HG03095 (cell line): ENCODE results near the gene PPM1M.
"Not testable (repeated sequence)": the region's sequence is repeated elsewhere in the genome, so short reads cannot be mapped to it uniquely, and the experiment has no call there.

Source experiments
- ATAC-seq: cut with Tn5 transposase; IDR thresholded peaks from one replicate; pipeline ENCODE4 v1.9.1; 2021; ENCODE audit warnings: moderate library complexity; ENCODE audit not compliant: unreplicated experiment

The PPM1M gene

DNA sequence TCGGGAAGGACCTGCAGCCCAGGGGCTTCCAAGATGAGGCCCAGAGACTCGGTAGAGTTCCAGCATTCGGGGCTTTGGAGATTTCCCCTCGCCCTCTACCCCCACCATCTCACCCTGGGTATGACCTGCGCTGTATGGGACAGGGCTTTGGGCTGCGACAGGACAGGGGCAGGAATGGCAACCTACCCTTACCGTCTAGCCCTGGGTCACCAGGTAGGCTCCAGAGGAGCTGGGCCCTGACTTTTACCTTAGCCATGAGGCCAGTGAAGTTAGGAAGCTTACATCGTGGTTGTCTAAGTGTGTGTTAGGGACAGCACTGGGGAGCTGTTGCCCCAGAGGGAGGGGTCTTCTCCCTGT, 683 bp downstream of the PPM1M start:
- no peak for ATAC-seq

DNA sequence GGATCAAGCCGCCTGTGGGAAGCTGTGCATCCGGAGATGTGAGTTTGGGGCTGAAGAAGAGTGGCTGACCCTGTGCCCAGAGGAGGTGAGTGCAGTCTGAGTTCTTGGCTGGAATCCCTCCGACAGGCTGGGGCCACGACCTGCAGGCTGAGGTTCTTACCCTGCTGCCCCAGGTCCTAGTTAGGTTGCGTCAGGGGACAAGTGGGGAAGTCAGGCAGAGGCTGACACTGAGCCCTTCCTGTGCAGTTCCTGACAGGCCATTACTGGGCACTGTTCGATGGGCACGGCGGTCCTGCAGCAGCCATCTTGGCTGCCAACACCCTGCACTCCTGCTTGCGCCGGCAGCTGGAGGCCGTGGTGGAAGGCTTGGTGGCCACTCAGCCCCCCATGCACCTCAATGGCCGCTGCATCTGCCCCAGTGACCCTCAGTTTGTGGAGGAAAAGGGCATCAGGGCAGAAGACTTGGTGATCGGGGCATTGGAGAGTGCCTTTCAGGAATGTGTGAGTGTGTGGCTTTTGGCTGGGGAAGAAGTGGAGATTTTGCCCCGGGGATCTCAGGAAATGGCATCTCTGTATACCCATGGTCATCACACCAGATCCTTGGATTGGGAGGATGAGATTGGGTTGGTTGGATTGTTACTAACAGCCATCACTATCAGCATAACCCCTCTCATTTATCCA, 1.3 kb downstream of the PPM1M start:
- ATAC-seq, result no peak

DNA sequence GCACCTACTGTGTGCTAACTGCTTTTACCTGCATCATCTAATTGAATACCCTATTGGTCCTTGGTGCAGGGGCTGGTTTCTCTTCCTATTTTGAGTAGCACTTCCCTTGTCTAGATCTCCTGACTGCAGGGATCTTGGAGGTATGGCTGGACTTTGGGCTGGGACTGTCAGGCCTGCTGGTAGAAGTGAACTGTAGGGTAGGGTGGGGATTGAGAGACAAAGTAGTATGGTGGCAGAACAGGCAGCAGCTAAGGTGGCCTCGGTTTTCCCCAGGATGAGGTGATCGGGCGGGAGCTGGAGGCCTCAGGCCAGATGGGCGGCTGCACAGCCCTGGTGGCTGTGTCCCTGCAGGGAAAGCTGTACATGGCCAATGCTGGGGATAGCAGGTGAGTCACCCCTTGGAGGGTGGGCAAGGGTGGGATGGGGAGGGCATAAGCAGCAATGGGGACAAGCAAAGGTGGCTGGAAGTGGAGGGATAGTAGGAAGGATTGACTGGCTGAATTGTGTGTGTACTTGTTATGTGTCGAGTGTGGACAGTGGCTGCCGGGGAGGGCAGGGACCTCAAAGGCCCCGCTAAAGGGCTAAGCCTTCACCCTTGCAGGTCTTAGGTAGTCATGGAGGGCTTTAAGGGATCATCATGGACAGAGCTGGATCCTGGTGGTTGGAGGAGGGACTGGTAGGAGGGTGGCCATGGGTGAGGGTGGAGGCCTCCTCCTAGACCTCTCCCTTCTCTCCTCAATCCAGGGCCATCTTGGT, 2.0 kb downstream of the PPM1M start:
- no peak for ATAC-seq

DNA sequence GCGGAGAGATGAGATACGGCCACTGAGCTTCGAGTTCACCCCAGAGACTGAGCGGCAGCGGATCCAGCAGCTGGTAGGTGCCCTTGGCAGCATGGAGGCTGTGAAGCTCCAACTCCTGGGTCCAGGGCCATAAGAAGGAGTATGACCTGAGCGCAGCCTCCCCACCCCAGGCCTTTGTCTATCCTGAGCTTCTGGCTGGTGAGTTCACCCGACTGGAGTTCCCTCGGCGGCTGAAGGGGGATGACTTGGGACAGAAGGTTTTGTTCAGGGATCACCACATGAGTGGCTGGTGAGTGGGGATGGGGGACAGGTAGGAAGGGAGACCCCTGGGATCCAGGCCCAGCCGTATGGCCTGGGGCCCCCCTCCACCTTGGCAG, 2.6 kb downstream of the PPM1M start:
- no peak for ATAC-seq

DNA sequence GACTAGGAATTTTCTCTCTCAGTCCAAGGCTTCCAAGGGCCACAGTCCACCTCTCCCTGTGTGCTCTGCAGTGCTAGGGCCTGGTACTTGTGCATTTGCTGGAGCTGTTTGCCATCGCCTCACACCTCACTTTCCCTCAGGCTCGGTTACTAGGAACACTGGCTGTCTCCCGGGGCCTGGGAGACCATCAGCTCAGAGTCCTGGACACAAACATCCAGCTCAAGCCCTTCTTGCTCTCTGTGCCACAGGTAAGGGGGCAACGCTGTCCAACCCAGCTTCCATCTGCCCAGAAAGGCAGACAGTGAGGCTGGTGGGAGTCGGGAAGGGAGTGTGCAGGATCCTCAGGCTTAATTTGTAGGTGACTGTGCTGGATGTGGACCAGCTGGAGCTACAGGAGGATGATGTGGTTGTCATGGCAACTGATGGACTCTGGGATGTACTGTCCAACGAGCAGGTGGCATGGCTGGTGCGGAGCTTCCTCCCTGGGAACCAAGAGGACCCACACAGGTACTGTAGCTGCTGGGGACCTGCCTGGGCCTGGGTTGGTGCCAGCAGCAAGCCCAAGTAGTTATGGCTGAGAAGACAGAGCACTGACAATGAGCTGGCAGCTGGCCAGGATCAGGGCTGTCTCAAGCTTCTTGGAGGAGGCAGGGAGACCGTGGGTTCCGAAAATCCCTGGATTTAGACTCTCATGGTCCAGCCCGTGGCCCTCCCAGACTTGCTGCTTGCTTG, 3.4 kb downstream of the PPM1M start:
- no peak for ATAC-seq

DNA sequence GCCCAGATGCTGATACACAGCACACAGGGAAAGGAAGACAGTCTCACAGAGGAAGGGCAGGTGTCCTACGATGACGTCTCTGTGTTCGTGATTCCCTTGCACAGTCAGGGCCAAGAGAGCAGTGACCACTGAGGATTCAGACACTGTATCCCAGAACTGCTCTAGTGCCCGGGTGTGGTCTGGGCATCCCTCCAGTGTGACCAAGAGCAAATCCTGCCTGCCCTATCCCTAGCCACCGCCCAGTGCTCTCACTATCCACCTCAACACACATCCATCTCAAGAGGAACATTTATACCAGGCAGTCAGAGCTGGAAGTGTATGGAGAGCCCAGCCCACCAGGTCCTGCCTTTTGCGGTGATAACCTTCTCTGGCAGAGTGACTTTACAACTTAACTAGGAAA, 4.1 kb downstream of the PPM1M start:
- no peak for ATAC-seq

DNA sequence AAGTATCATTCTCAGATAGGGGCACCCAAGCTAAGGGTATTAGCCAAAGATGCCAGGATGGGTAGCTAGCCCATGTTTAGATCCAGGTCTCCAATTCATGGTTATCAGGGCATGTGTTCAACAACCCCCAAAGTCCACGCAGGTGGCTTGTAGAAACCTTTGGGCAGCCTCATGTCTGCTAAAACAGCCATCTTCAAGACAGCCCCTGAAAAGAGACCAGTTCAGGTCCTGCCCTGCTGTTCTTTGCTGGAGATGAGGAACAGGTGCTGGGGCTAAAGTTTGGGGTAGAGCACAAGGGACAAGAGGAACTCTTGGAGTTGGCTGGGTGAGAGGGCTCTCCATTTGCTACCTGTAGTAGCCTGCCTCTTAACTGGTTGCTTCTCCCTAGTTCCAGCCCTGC, 4.6 kb downstream of the PPM1M start:
- no peak for ATAC-seq

DNA sequence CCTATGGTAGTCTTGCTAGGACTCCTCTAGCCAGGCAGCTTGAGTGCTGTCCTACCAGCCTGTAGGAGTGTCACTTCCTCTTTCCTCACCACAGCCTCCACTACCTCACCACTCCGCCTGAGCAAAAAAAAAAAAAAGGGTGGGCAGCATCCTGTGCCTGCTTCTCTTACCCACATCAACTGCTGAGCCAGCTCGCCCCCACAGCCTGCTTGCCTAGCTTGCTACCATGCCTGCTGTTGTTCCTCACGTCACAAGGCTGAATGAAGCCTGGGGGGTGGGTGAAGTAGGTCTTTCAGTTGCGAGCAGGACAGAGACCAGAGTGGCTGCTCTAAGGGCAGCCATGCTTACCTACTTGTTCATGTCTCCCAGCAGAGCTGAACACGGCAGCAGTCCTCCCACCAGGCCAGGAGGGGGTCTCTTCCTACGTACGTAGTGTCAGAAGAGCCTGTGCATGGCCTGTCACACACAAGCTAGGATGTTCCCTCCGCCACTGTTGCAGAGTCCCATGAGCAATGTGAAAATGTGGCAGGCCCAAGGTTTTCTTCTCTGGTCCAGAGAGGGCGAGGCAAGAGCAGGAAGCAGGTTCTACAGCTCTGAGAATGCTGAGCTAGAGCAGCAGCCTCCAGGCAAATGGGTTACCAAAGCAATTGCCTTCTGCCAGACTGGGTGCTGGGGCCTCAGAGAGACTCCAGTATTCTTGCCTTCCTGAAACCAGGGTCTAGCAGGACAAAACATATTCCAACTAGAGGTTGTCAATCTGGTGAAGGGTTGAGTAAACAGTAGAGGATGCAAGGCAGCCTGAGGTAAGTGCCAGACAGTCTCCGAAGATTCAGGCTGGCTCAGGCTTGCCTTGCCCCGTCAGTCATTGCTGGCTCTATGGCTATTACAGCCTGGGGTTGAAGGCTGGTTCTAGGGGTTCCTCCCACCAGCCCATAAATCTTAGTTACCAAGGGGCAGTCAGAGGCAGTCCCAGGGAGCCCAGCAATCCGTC, 8.1 kb downstream of the PPM1M start:
- peak; percentile 80 for ATAC-seq

DNA sequence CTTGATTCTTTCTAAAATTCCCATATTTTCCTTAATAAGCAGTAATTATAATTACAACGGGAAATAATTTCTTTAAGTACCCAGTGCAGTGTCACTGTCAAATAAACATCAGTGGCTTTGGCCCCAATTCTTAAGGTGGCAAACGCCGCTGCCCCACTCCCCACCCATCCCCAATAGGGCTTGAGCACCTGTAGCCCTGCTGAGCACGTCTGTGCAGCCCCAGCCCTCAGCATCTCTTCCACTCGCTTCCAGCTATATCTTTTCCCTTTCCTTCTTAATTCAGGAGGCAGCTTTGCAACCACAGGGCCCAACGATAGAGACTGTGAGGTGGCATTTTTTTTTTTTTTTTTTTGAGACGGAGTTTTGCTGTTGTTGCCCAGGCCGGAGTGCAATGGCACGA, 9.0 kb downstream of the PPM1M start:
- no peak for ATAC-seq

DNA sequence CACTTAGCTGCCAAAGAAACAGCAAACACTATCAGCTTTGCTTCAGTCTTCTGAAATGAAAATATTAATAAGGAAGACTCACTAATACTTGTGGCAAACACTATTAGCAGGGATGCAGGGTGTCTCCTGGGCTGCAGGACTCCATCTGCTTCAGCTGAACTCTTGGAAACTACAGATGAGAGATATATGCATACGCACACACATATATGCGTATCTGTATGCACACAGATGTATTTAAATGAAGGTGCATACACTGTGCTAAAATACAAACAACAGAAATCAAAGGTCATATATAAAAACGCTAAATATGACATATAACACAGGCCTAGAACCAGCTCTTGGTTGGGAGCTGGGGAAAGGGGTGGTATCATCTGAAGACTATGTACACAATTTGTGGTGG, 10.6 kb downstream of the PPM1M start:
- ATAC-seq, result no peak

DNA sequence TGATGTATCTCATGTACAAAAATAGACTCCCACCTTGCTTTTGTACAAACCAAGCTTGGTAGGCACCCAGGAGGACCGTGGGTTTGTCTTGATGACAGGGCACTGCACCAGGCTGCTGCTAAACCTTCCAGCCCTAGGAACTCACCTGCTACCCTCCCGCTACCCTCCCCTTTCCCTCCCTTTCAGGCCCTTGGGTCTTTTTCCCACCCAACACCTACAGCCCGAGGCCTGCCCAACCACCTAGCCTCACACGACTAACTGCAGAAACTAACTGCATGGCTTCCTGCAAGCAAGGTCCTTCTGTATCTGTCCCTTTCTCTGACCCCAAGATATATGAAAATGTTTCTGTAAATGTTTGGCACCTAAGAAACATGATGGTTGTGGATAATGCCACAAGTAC, 11.1 kb downstream of the PPM1M start:
- no peak for ATAC-seq

DNA sequence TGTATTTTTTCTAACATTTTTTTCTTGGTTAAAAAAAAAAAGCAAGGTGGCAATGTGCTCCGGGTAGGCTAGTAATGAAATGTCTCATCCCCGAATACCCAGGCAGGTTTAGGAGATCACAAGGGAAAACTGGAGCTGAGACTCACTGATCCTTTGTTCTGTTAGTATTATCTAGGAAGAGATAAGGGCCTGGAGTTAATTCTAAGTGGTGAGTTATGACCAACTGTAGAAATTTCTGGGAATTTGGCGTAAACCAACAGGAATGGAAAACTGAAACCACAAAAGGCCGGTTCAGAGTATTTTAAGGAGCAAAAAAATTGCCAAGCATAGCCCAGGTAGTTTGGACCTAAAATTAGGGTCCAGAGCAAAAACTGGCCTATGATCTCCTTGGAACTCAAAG, 12.4 kb downstream of the PPM1M start:
- no peak for ATAC-seq

DNA sequence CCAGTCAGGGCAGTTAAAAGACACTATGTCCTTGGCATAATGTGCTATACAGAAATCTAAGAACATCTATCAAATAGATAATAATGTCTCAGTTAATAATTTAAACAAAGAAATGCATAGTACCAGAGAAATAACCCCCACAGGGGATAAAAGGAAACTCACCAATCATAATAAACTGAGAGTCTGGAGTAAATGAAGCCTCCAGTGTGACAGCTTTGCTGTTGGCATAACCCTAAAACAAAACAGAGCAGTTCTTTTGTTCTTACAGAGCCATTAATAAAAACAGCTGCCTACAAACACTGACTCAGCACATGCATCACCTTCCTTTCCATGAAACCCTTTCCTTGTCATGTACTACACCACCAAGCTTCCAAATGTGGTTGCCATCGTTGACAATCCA, 13.5 kb downstream of the PPM1M start:
- no peak for ATAC-seq

DNA sequence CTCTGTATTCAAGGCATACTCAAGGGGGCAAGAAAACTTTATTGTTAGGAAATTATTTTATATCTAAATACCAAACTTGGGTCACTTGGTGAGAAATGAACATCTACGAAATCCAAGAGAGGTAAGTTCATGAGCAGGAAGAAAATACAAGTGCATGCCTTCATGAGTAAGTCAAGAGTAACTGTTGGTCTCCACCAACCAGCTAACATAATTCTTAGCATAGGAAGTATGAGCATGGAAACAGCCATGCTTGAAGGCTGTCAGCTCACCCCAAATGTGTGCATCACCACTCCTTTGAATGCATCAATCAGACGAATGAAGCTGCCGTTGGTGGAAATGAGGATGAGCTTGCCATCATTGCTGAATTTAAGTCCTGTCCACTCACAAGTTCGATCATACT, 13.9 kb downstream of the PPM1M start:
- no peak for ATAC-seq

DNA sequence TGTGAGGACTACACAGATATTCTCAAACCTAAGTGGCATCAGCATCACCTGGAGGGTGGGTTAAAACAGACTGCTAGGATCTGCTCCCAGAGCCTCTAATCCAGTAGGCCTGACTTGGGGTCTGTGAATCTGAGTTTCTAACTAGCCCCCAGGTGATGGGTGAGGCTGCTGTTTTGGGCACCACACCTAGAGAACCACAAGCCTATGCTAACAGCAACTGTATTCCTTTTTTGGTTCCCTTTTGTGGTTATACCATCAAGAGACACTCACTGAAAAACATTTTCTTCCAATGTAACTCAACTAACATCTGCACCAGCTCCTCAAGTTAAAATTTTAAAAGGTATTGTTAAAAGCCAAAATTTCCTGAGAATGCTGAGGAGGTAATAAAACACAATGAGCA, 16.9 kb downstream of the PPM1M start:
- ATAC-seq, result no peak

DNA sequence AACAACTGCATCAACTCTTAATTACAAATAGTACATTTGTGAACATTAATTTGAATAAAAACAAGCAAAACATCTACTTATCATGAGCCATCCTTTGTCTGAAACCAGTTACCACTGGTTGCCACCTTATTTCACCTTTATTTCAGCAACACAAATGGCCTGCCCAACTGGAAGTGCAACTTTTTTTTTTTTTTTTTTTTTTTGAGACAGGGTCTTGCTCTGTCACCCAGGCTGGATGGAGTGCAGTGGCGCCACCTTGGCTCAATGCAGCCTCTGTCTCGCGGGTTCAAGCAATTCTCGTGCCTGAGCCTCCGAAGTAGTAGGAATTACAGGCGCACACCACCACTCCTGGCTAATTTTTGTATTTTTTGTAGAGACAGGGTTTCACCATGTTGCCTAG, 19.8 kb downstream of the PPM1M start:
- no peak for ATAC-seq

DNA sequence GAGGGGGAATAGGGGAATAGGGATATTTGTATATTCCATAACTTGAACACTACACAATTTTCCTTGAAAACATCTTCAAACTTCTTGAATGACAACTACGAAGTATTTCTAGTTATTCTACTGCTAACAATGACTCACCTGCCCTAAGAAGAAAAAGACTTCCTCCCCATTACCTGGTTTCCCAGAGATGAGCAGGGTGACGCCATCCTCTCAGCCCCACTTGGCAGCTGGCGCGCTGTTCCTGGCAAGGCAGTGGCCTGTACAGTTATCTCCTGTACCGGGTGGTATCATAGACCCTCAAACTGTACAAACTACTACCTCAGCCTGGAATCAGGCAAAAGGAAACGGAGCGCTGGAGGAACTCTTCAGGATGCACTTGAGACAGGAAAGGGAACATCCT, 22.5 kb downstream of the PPM1M start:
- no peak for ATAC-seq

DNA sequence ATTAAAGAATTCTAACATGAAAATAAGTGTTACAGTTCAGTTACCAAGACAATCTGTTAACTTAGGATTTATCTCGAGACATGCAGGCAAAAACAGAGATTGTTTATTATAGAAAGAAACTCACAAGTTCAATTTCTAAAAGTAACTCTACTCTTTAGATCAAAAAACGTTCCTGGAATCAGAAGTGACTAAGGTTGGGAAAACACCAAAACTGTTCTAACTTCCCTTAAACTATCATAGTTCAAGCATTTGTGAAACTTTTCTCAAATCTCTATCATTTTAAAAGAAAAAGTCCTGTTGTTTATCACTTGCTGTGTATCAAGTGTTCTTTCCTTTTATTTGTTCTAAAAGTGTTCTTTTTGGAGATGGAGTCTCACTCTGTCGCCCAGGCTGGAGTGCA, 24.2 kb downstream of the PPM1M start:
- no peak for ATAC-seq

DNA sequence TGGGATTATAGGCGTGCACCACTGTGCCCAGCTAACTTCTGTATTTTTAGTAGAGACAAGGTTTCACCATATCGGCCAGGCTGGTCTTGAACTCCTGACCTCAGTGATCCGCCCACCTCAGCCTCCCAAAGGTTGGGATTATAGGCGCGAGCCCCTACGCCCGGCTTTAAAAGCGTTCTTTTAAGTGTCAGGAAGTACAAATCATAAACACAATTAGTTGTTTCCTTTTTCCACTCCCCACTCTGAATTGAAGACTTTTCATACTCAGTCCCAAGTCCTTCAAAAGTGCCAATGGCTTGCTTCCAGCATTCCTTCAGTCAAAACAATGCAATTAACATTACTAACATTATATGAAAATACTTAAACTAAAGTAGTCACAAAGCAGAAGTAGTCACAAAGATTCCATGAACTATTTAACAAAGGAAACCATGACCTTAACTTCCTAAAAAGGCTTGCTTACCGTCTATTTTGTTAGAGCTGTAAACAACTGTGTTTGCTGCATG, 24.7 kb downstream of the PPM1M start:
- no peak for ATAC-seq

DNA sequence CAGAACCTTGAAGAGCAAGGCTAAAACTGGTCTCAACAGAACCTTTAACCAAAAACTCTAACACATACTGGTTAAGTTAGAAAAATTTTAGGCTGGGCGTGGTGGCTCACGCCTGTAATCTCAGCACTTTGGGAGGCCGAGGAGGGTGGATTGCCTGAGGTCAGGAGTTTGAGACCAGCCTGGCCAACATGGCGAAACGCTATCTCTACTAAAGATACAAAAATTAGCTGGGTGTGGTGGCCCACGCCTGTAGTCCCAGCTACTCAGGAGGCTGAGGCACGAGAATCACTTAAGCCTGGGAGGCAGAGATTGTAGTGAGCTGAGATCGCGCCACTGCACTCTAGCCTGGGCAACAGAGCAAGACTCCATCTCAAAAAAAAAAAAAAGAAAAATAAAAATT, 26.6 kb downstream of the PPM1M start:
- ATAC-seq, result not testable (repeated sequence)

DNA sequence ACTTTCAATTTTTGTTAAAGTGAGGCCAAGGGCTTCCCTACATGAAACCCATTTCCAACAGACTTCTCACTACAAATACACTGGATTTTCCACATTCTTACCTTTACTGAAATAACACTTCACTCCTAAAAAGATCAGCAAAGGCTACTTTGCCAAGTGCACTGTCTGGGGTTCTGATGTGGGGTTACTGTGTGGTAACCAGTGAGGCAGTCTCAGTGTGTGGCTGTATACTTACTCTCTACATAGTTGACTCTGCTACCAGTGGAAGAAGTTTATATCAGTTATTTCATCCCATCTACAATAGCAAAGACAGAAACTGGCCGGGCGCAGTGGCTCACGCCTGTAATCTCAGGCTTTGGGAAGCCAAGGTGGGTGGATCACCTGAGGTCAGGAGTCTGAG, 27.3 kb downstream of the PPM1M start:
- no peak for ATAC-seq
